22Rv1 (cell line): Measurements from ENCODE around the gene APBA3.

Experiments
- ZFX ChIP-seq: fragments of 450-650 bp; IDR thresholded peaks from 2 replicates; pipeline ENCODE4 v1.6.1; 2017; ENCODE audit warnings: antibody characterized with exemption, borderline replicate concordance
- TF ChIP-seq, protein P1 (sequence below): fragments of 450-650 bp; IDR thresholded peaks from 2 replicates; pipeline ENCODE4 v1.5.1; 2017; ENCODE audit warnings: mild to moderate bottlenecking

DNA sequence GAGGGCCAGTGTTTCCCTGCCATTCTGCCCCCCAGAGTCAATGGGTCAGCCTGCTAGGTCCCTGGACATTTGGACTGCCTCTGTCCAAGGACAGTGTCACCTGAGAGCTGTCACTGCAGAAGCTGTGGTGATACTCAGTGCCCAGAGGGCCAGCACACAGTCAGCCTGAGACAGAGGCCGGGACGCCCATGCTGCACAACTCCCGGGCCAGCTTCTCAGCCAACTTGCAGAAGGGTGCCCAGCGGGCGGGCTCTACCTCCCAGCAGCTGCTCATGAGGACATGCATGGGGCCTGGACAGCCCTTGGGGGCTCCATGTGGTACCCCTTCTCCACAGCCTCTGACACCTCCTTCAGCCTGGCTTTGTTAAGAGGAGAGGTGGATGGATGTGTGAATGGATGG, 14.3 kb upstream of the APBA3 start:
- TF ChIP-seq, protein P1, sequence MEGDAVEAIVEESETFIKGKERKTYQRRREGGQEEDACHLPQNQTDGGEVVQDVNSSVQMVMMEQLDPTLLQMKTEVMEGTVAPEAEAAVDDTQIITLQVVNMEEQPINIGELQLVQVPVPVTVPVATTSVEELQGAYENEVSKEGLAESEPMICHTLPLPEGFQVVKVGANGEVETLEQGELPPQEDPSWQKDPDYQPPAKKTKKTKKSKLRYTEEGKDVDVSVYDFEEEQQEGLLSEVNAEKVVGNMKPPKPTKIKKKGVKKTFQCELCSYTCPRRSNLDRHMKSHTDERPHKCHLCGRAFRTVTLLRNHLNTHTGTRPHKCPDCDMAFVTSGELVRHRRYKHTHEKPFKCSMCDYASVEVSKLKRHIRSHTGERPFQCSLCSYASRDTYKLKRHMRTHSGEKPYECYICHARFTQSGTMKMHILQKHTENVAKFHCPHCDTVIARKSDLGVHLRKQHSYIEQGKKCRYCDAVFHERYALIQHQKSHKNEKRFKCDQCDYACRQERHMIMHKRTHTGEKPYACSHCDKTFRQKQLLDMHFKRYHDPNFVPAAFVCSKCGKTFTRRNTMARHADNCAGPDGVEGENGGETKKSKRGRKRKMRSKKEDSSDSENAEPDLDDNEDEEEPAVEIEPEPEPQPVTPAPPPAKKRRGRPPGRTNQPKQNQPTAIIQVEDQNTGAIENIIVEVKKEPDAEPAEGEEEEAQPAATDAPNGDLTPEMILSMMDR, result no peak
- no peak for TF ChIP-seq ZFX
